GM12872 (cell line): ENCODE data around the gene DNAJC30.

ENCODE experiments used
- CTCF ChIP-seq: IDR thresholded peaks from 3 replicates; pipeline ENCODE4 v1.5.1; 2011; ENCODE audit warnings: low read depth, mild to moderate bottlenecking, low read length, moderate library complexity; ENCODE audit not compliant: insufficient read depth

DNAJC30 gene

GRCh38 chr7:73683056-73683787 is at the start of gene DNAJC30, which contains the start of gene BUD23:
Gene DNAJC30 (minus strand): TSS chr7:73683453. CDS start chr7:73683423, 30 bp downstream.
Gene BUD23 (plus strand): TSS chr7:73683597. CDS start chr7:73683626, 29 bp downstream.
- TF ChIP-seq CTCF: no peak

- no peak for TF ChIP-seq CTCF
Observed at GRCh38 chr7:73732397-73732796, 49.1 kb upstream of the DNAJC30 start.

GRCh38 chr7:73730485-73730884 is 47.2 kb upstream of the DNAJC30 start:
- no peak for TF ChIP-seq CTCF

GRCh38 chr7:73728551-73728950 is 45.3 kb upstream of the DNAJC30 start:
- no peak for TF ChIP-seq CTCF

- TF ChIP-seq CTCF: no peak
Observed at GRCh38 chr7:73727952-73728351, 44.7 kb upstream of the DNAJC30 start.

GRCh38 chr7:73726083-73726466 is 42.8 kb upstream of the DNAJC30 start:
- TF ChIP-seq CTCF: no peak

GRCh38 chr7:73723813-73724212 is 40.6 kb upstream of the DNAJC30 start:
- TF ChIP-seq CTCF: no peak

- no peak for TF ChIP-seq CTCF
Observed at GRCh38 chr7:73722785-73723184, 39.5 kb upstream of the DNAJC30 start.
